Glutamatergic neuron (in vitro differentiated cells): ENCODE results near the gene C1QTNF5. TPM values are rescaled to one million over a fixed set of nuclear protein-coding genes. Genes with fewer than 3 reads are reported as not detected.

ENCODE experiments used
- DNase-seq: peaks from one replicate; pipeline ENCODE4 v3.0.0; 2022
- H3K27ac Mint-ChIP-seq: one replicate; pipeline ENCODE4 v1.8.0; 2020; ENCODE audit warnings: mild to moderate bottlenecking, mixed read lengths, inconsistent platforms; ENCODE audit not compliant: unreplicated experiment
- H3K27me3 Mint-ChIP-seq: one replicate; pipeline ENCODE4 v1.8.0; 2020; ENCODE audit warnings: mild to moderate bottlenecking, moderate library complexity, mixed read lengths, inconsistent platforms; ENCODE audit not compliant: unreplicated experiment
- H3K36me3 Mint-ChIP-seq: one replicate; pipeline ENCODE4 v1.8.0; 2020; ENCODE audit warnings: mild to moderate bottlenecking, mixed read lengths, inconsistent platforms; ENCODE audit not compliant: unreplicated experiment
- H3K4me1 Mint-ChIP-seq: one replicate; pipeline ENCODE4 v1.8.0; 2020; ENCODE audit warnings: mild to moderate bottlenecking, low read depth, mixed read lengths, inconsistent platforms; ENCODE audit not compliant: unreplicated experiment
- H3K4me3 Mint-ChIP-seq: one replicate; pipeline ENCODE4 v1.8.0; 2020; ENCODE audit warnings: mild to moderate bottlenecking, mixed read lengths, inconsistent platforms; ENCODE audit not compliant: unreplicated experiment
- H3K9me3 Mint-ChIP-seq: one replicate; pipeline ENCODE4 v1.8.0; 2020; ENCODE audit warnings: mild to moderate bottlenecking, moderate library complexity, mixed read lengths, inconsistent platforms; ENCODE audit not compliant: unreplicated experiment
- CTCF ChIP-seq: fragments of 200-600 bp; sonication (generic); IDR thresholded peaks from one replicate; pipeline ENCODE4 v1.5.0; 2021; ENCODE audit not compliant: partially characterized antibody, unreplicated experiment
- total RNA-seq: library from RNA; stranded (reverse); fragmentation: NEBNext Ultra II Directional; extraction: Animal tissue kit (Norgen Biotek cat#: 25700); gene quantifications from one replicate; pipeline ENCODE4 v1.2.1, GENCODE V29; 2021; ENCODE audit not compliant: unreplicated experiment

The C1QTNF5 gene
- total RNA-seq, 1 donor from 2014 or later, result 0.32 TPM

- Mint-ChIP-seq H3K9me3 (peaks cover 5% of the 10 kb centered on the region), H3K27ac (no peak overlapping the region), H3K27me3 (peaks cover 10% of the 10 kb centered on the region), H3K4me1 (peaks cover 4% of the 10 kb centered on the region), H3K36me3 (no peaks in the 10 kb centered on the region), H3K4me3 (no peak overlapping the region)
- TF ChIP-seq CTCF, result no peak
- DNase-seq, result no peak
These were observed 7.4 kb upstream of the C1QTNF5 start for GRCh38 chr11:119347940-119348605.

- Mint-ChIP-seq H3K4me3 (no peak overlapping the region), H3K4me1 (no peaks in the 10 kb centered on the region), H3K9me3 (peaks cover 4% of the 10 kb centered on the region), H3K27me3 (peaks cover 9% of the 10 kb centered on the region), H3K27ac (no peak overlapping the region), H3K36me3 (no peaks in the 10 kb centered on the region)
- no peak for DNase-seq
- no peak for TF ChIP-seq CTCF
These were observed 6.6 kb upstream of the C1QTNF5 start for GRCh38 chr11:119347242-119347641.

GRCh38 chr11:119346605-119347004 lies 5.9 kb upstream of the C1QTNF5 start, which contains the start of gene MFRP:
Gene MFRP (minus strand): TSS chr11:119346705. CDS start chr11:119346513, 192 bp downstream.
- H3K36me3 Mint-ChIP-seq, result no peaks in the 10 kb centered on the region
- peaks cover 9% of the 10 kb centered on the region for H3K27me3 Mint-ChIP-seq
- no peak within 1 kb of the TSS for H3K27ac Mint-ChIP-seq
- no peak for TF ChIP-seq CTCF
- no peak within 1 kb of the TSS for H3K4me3 Mint-ChIP-seq
- H3K9me3 Mint-ChIP-seq, result peaks cover 4% of the 10 kb centered on the region
- no peaks in the 10 kb centered on the region for H3K4me1 Mint-ChIP-seq
- DNase-seq, result no peak

GRCh38 chr11:119345685-119346084 lies 5.0 kb upstream of the C1QTNF5 start:
- DNase-seq, result no peak
- Mint-ChIP-seq H3K4me3 (no peak overlapping the region), H3K9me3 (peaks cover 7% of the 10 kb centered on the region), H3K27me3 (peaks cover 15% of the 10 kb centered on the region), H3K4me1 (no peaks in the 10 kb centered on the region), H3K27ac (no peak overlapping the region), H3K36me3 (no peaks in the 10 kb centered on the region)
- TF ChIP-seq CTCF, result no peak

GRCh38 chr11:119344291-119345010 lies 3.8 kb upstream of the C1QTNF5 start:
- Mint-ChIP-seq H3K4me1 (no peaks in the 10 kb centered on the region), H3K4me3 (no peak overlapping the region), H3K27ac (no peak overlapping the region)

More at GRCh38 chr11:119344291-119345010, 3.8 kb upstream of the C1QTNF5 start:
- Mint-ChIP-seq H3K9me3 (peaks cover 5% of the 10 kb centered on the region), H3K36me3 (no peaks in the 10 kb centered on the region), H3K27me3 (peaks cover 16% of the 10 kb centered on the region)
- no peak for TF ChIP-seq CTCF
- no peak for DNase-seq
